H1 (cell line): ENCODE data around the gene TTC28. TPM values are rescaled to one million over a fixed set of nuclear protein-coding genes. Genes with fewer than 3 reads are reported as not detected.

Experiments used
- CHD1 ChIP-seq: IDR thresholded peaks from 2 replicates; pipeline ENCODE4 v1.6.1; 2012; ENCODE audit warnings: low read depth, low read length, improper control_type of control experiment
- CHD2 ChIP-seq: IDR thresholded peaks from 2 replicates; pipeline ENCODE4 v1.6.1; 2012; ENCODE audit warnings: low read length, improper control_type of control experiment
- HDAC6 ChIP-seq: IDR thresholded peaks from one replicate; pipeline ENCODE4 v1.7.1; 2012; ENCODE audit warnings: low read depth, mild to moderate bottlenecking, inconsistent platforms, low read length, moderate library complexity
- KDM5A ChIP-seq: fragments of 200-600 bp; IDR thresholded peaks from 2 replicates; pipeline ENCODE4 v1.7.1; 2012; ENCODE audit warnings: mild to moderate bottlenecking, low read length, inconsistent platforms, mixed read lengths
- POLR2A ChIP-seq, 2 experiments: IDR thresholded peaks; 1 replicate in 1 of 2; 2 replicates in 1 of 2; pipeline ENCODE4 v1.6.1; 2011; ENCODE audit warnings: low read depth in 2 of 2, low read length in 2 of 2, mild to moderate bottlenecking in 2 of 2; ENCODE audit errors: control extremely low read depth in 1 of 2
- polyA plus RNA-seq, 7 experiments: library from polyadenylated mRNA; depleted of rRNA in 3 of 7; stranded (reverse) in 5 of 7; unstranded in 2 of 7; fragments of >200 nt in 5 of 7; fragments of 200-250 nt in 2 of 7; gene quantifications; 1 replicate in 5 of 7; 2 replicates in 1 of 7; 4 replicates in 1 of 7; pipeline versions ENCODE4 v1.2.1 to v1.2.3, GENCODE V29; 2011 to 2013; ENCODE audit warnings: missing spikeins in 2 of 7, mixed read lengths in 2 of 7
- total RNA-seq: library from RNA; stranded (reverse); fragmentation: NEBNext Ultra II Directional; extraction: Animal tissue kit (Norgen Biotek cat#: 25700); gene quantifications from 2 replicates; pipeline ENCODE4 v1.2.1, GENCODE V29; 2021

TTC28 gene
- total and polyA plus RNA-seq, 2 of the 8 experiments (the other 6 are each of a cell fraction or from before 2014, with no cell fraction given), result 2.6 to 12.6 TPM

DNA sequence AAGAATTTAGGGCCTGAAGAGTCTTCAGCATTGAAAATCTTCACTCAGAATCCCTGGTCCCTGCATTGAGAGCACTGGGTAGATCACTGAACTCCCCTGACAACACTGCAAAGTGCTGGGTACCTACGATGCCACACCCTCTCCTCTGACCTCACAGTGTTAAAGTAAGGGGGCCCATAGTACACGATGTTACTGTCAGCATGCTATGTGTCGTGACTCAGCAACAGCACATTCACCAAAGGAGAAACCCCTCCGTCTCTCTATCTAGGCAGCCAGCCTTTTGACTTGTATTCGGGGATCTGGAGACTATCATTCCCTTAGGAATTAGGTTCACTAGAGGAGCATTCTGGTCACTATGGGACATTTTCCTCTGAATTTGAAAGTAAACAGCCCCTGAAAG, 693.2 kb downstream of the TTC28 start (continued):
- TF ChIP-seq POLR2A (IDR thresholded peaks at IDR 0.05; ENCODE audit: control extremely low read depth in 1 of 2, low read depth in 2 of 2, low read length in 2 of 2), result no peak
- TF ChIP-seq CHD2, result no peak
- TF ChIP-seq KDM5A, result no peak
- TF ChIP-seq HDAC6, result no peak
- TF ChIP-seq CHD1, result no peak
